NCI-H69 (cell line): ENCODE measurements around the gene ZNF668.
A peak's percentile ranks its signal among the peaks of the same experiment; 100 is the strongest.

Source experiments
- DNase-seq: peaks from one replicate; lab custom pipeline; 2025; lab: John Stamatoyannopoulos, UW

The ZNF668 gene

DNA sequence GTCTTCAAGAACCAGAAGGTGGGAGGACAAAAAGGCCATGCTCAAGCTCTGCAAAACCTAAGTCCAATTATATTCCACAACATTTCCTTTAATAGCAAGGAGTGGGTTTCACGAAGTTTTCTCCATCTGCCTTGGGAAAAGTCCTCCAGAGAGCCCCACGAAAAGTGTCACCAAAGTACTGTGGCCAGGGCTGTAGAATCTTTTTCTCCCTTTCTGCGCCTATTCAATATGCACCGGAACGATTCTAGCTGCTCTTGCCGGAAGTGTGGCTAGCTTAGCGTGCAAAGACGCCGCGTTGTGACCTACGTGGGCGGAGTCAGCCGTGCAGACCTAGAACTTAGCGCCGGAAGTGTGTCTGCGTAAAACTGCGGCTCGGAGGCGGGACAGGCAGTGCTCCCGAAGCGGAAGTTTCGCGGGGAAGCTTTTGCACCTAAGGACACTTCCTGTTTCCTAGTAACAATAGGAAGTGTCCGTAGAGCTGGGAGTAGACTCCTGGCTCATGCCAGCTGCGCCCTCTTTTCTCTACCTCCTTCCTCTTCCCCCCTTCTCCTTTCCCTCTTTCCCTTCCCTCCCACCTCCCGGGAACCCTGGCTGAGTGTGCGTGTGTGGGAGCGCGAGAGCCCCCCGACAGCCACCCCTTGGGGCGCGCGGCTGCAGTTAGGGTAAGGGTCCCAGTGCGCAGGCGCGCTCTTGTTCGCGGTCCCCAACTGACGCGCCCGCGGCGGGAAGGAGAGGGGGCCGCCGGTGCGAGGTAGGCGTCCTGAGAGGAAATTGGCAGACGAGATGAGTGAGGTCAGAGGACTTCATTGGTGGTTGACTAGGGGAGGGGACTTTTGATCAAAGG lies at the start of gene ZNF668, which contains the start of gene ZNF646:
TSS of gene ZNF668 (minus strand) at position 271 of the 844 bp plus-strand sequence. CDS start 9,781 bp downstream, outside the sequence.
TSS of gene ZNF646 (plus strand) at position 453 of the 844 bp plus-strand sequence. CDS start 1,903 bp downstream, outside the sequence.
- DNase-seq: peak; percentile 100

DNA sequence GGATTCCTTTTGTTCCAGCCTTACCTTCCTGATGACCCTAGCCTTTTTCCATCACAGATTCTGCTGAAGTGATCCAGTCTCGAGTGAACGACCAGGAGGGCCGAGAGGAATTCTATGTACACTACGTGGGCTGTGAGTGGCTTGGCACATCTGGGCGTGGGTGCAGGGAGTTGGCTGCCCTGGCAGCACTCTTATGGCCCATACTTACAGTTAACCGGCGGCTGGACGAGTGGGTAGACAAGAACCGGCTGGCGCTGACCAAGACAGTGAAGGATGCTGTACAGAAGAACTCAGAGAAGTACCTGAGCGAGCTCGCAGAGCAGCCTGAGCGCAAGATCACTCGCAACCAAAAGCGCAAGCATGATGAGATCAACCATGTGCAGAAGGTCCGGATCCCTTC lies 46.1 kb upstream of the ZNF668 start:
- DNase-seq: no peak

DNA sequence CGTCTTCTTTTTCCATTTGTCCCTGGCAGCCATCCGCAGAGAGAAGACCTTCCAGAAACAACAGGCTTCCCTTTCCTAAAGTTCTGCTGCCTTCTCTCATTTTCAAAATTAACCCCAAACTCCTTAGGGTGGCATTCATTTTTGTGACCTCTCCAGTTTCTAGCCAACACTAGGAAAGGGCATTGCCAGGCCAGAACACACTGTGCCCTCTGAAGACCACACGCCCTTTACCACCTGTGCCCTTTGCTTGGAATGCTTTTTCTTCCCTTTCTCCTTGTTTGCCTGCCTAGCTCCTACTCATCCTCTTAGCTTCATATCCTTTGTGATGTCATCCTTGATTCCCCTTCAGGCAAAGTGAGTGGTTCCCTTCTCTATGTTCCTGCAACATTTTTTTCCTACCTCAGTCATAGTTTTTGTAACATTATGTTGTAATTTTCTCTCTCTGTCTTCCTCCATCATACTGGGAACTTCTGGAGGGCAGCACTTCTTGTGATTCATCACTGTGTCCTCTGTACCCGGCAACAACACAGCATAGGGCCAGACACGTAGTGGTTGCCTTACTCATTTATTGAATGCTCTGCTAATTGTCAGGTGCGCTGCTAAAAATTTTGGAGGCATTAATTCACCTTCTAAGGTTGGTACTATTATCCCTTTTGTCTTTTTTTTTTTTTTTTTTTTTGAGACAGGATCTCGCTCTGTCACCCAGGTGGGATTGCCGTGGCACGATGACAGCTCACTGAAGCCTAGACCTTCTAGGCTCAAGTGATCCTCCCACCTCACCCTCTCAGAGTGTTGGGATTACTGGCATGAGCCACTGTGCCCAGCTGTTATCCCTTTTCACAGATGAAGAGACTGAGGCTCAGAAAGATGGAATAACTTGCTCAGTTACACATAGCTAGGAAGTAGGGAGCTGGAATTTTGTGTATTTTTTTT lies 44.4 kb upstream of the ZNF668 start:
- DNase-seq: no peak

GRCh38 chr16:31117384-31118222 lies 43.6 kb upstream of the ZNF668 start, which contains the start of gene KAT8:
TSS of gene KAT8 (plus strand) at chr16:31117664. CDS start at chr16:31117682, 18 bp downstream.
- peak; percentile 99 for DNase-seq

- DNase-seq: no peak
Observed at GRCh38 chr16:31114468-31114867, 40.4 kb upstream of the ZNF668 start.

GRCh38 chr16:31113121-31114120 lies 39.4 kb upstream of the ZNF668 start:
- DNase-seq: no peak

GRCh38 chr16:31112711-31113110 lies 38.7 kb upstream of the ZNF668 start:
- no peak for DNase-seq

DNA sequence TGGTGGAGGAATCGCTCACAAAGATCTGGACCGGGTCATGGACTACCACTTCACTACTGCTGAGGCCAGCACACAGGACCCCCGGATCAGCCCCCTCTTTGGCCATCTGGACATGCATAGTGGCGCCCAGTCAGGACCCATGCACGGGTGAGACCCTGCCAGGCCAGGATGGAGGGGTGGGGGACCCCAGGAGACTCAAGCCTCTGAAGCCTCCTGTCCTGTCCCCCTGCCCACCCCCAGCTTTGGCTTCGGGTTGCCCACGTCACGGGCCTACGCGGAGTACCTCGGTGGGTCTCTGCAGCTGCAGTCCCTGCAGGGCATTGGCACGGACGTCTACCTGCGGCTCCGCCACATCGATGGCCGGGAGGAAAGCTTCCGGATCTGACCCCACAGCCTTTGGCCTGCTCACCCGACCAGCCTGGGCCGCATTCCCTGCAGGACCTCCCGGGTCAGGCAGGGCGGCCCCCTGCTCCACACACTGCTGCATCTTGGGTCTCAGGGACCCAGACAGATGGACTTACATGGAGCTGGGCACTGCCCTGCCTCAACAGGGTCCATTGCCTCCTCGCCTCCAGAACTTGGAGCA lies 37.9 kb upstream of the ZNF668 start:
- no peak for DNase-seq

GRCh38 chr16:31110106-31111034 lies 36.3 kb upstream of the ZNF668 start:
- no peak for DNase-seq

DNA sequence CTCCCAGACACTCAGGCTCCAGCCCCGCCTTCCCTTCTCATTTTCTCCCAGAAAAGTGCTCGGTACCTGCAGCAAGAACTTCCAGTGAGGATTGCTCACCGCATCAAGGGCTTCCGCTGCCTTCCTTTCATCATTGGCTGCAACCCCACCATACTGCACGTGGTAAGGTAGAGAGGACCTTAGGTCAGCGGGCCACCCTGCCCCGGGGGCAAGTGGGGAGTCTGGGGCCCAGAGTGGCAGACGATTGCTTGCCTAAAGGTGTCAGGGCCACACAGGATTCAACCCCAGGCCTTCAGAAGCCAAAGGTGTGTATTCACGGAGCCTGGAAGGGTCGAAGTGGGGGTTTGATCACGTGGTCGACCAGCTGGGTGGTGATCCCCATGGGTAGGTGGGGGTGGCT lies 35.6 kb upstream of the ZNF668 start:
- DNase-seq: no peak

DNA sequence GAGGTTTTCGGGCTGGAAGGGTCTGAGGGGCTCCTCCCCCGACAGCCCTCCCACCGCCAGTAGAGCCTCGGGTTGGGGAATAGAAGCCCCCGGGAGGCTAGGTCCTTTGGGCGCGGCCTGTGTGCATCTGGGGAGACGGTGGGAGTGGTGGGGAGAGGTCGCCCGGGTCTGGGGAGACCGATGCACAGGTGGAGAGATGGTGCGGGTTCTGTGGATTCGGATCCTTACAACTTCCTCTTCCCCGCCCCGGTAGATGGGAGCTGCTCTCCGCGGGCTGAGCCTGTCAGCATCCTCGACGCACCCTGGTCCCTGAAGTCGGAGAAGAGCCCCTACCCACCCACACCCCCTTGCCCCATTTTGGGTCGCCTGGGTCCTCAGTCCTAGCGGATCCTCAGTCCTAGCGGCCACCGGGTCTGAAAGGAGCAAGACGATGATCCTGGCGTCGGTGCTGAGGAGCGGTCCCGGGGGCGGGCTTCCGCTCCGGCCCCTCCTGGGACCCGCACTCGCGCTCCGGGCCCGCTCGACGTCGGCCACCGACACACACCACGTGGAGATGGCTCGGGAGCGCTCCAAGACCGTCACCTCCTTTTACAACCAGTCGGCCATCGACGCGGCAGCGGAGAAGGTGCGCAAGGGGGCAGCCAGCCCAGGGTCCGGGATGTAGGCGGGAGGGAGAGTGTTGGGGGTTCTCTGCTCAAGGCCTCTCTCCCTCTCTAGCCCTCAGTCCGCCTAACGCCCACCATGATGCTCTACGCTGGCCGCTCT lies 34.9 kb upstream of the ZNF668 start:
- no peak for DNase-seq

DNA sequence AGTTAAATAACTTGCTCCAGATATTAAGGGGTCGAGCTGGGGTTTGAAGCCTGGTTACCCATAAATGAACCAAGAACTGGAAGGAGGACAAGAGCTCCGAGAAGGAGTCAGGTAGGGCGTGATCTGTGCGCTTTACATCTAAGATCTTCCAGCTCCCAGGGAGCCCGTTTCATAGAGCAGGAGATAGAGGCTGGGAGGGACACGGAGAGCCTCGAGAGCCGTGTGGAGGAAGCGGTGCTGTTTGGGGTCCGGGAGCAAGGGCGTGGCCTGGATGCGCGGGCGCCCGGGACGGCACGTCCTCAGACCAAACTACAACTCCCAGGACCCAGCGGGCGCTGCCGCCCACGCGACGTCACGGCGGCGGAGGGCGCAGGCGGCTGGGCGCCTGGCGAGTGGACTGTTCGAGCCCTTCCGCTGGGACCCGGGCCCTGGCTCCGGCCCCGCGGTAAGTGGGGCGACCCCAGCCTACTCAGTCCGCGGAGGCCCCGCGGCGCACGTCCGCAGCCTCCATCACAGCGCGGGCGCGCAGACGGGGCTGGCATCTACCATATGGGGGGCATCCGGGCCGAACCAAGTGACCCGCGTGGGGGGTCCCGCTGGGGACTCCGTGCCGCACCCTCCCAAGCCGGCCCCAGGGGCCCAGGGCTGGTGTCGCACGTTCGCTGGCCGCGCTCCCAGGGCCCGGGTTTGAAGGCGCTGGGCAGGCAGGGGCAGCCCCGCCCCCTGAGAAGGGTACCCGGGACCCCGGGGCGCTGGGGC lies 34.2 kb upstream of the ZNF668 start, which contains the start of gene BCKDK:
TSS of gene BCKDK (plus strand) at position 352 of the 759 bp plus-strand sequence. CDS start 838 bp downstream, outside the sequence.
- peak; percentile 86 for DNase-seq

GRCh38 chr16:31107465-31107867 lies 33.4 kb upstream of the ZNF668 start:
- no peak for DNase-seq

GRCh38 chr16:31106509-31107464 lies 32.7 kb upstream of the ZNF668 start:
- DNase-seq: no peak

DNA sequence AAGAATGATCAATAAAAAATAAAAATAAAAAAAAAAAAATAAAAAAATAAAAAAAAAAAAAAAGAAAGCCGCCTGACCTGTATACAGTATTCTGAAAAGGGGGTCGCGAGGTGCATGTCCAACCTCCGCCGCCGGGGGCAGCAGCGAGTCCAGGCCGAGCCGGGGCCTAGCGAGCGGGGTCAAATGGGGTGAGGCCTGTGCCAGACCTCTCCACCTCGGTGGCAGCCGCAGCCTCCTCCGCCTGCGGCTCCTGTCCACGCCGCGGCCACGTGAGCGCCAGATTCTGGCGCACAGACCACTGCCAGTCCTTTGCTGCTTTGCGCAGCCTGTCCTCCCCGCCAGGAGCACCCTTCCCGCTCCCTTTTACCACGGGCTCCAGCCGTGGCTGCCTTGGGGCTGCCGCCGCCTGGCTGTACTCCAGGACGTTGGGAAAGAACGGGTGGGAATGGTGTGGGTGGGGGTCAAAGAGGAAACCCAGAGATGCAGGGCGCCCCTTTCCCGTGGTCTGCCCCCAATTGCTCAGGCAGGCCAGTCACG lies 31.7 kb upstream of the ZNF668 start:
- peak; percentile 69 for DNase-seq
